Parathyroid adenoma (tissue), 2 donors: ENCODE data around the gene TRIM63.

Experiments
- H2AFZ ChIP-seq: fragments of 300-600 bp; sonication (generic); one replicate; pipeline ENCODE4 v1.7.0; 2017; ENCODE audit warnings: antibody characterized with exemption, mild to moderate bottlenecking
- H3K27ac ChIP-seq: fragments of 300-600 bp; sonication (generic); one replicate; pipeline ENCODE4 v1.7.0; 2017
- H3K27me3 ChIP-seq: fragments of 300-600 bp; sonication (generic); one replicate; pipeline ENCODE4 v1.7.0; 2017; ENCODE audit warnings: low read length; ENCODE audit not compliant: control insufficient read depth, insufficient read depth
- H3K36me3 ChIP-seq: fragments of 300-600 bp; sonication (generic); one replicate; pipeline ENCODE4 v1.7.0; 2017; ENCODE audit warnings: low read length; ENCODE audit not compliant: control insufficient read depth, insufficient read depth
- H3K4me1 ChIP-seq: fragments of 300-600 bp; sonication (generic); one replicate; pipeline ENCODE4 v1.7.0; 2017; ENCODE audit warnings: control low read depth
- H3K4me2 ChIP-seq: fragments of 300-600 bp; sonication (generic); one replicate; pipeline ENCODE4 v1.7.0; 2017; ENCODE audit warnings: low read length
- H3K4me3 ChIP-seq: fragments of 300-600 bp; sonication (generic); one replicate; pipeline ENCODE4 v1.7.0; 2017; ENCODE audit warnings: low read depth, low read length
- H3K79me2 ChIP-seq: fragments of 300-600 bp; sonication (generic); one replicate; pipeline ENCODE4 v1.7.0; 2017; ENCODE audit warnings: control low read depth
- H3K9ac ChIP-seq: fragments of 300-600 bp; sonication (generic); one replicate; pipeline ENCODE4 v1.7.0; 2017; ENCODE audit warnings: mild to moderate bottlenecking
- H3K9me3 ChIP-seq: fragments of 300-600 bp; sonication (generic); one replicate; pipeline ENCODE4 v1.7.0; 2017; ENCODE audit warnings: low read length; ENCODE audit not compliant: control insufficient read depth
- CTCF ChIP-seq: fragments of 300-600 bp; sonication (generic); IDR thresholded peaks from one replicate; pipeline ENCODE4 v1.7.0; 2017; ENCODE audit warnings: antibody characterized with exemption, mild to moderate bottlenecking
- donor health status: primary hyperparathyroidism.

TRIM63 gene

DNA sequence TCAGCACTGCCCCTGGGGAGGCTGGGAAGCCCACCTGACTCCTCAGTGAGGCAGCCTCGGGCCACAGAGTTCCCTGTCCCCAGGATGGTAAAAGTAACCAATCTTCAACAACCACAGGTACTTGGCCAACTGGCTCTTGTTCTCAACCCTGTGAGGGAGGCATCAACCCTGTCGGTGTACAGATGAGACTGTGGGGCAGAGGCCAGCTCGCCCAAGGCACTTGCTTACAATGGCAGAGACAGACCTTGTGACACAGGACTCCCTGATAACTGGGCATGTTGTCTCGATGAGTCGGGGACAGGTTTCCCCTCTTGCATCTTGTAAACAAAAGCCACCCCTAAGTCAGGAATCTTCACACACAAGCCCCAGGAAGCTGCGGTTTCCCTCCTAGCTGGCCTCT, 29.5 kb downstream of the TRIM63 start:
- no peak overlapping the region for H2AFZ ChIP-seq
- no peak for TF ChIP-seq CTCF
- H3K27me3 ChIP-seq, result no peaks in the 10 kb centered on the region
- no peaks in the 10 kb centered on the region for H3K9me3 ChIP-seq
- H3K27ac ChIP-seq, result no peak overlapping the region
- no peak overlapping the region for H3K9ac ChIP-seq
- H3K79me2 ChIP-seq, result no peaks in the 10 kb centered on the region
- peaks cover 4% of the 10 kb centered on the region for H3K4me1 ChIP-seq
- H3K4me3 ChIP-seq, result no peak overlapping the region
- no peak overlapping the region for H3K4me2 ChIP-seq
- H3K36me3 ChIP-seq, result no peaks in the 10 kb centered on the region

DNA sequence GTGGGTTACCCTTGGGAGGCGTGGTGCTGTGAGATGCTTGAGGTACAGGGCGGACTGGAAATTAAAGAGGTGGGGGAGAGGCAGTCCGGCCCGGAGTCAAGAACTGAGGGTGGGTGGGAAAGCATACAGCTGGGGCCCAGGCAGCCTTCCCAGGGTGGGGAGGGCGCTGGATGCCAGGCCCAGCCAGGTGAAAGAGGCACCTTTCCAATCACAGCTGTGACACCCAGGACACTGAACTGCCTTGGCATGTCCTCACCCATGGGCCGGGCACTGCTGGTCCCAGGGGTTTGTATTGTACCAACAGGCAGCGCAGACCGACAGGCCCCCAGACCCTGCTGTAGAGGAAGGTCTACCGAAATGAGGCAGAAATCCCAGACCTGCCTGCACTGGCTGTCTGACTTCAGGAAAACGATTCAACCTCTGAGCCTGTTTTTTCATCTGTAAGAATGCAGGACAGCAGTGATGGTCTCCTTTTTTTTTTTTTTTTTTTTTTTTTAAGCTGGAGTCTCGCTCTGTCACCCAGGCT, 30.6 kb downstream of the TRIM63 start:
- Histone ChIP-seq H3K27ac (no peak overlapping the region), H3K4me2 (no peak overlapping the region), H2AFZ (no peak overlapping the region), H3K79me2 (no peaks in the 10 kb centered on the region), H3K4me1 (peaks cover 4% of the 10 kb centered on the region), H3K36me3 (no peaks in the 10 kb centered on the region), H3K4me3 (no peak overlapping the region), H3K9ac (no peak overlapping the region), H3K9me3 (no peaks in the 10 kb centered on the region), H3K27me3 (no peaks in the 10 kb centered on the region)
- TF ChIP-seq CTCF, result no peak

DNA sequence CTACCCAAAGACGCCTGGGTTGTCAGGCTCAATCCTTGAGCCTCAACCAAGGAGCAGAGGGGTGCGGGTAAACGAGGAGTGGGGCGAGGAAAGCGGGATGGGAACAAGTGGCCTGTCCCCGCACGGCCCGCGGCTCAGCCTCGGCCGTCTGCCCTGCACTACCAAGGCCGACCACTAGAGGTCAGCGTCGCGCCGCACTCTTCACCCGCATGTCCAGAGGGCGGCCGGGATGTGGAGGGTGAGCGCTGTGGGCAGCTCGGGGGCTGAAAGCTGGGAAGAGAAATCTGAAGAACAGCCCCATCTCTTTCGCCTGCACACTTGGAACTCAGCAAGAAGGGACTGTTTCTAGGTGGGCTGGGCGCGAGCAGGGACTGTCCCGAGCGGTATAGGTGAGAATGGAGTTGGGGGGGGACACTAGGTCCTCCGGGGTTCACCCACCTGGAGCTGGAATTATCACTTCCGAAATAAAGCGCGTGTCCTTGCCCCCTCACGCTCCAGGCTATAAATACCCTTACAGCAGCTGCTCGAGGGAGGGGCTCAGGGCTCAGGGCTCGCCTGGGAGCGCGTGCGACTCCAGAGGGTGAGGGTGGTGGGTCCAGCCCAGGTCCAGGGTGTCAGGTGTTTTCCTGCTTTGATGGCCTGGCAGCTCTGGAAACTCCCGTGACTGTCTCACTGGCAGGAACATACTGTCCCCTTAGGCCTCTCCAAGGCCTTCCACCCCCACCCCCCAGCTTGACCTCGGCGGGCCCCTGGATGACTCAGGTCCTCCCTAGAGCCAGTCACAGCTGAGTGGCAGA, 31.3 kb downstream of the TRIM63 start:
- H3K4me2 ChIP-seq, result peak overlapping the region; percentile 100
- H3K9ac ChIP-seq, result no peak overlapping the region
- no peaks in the 10 kb centered on the region for H3K79me2 ChIP-seq
- H2AFZ ChIP-seq, result peak overlapping the region; percentile 99
- no peaks in the 10 kb centered on the region for H3K27me3 ChIP-seq
- H3K9me3 ChIP-seq, result no peaks in the 10 kb centered on the region
- no peaks in the 10 kb centered on the region for H3K36me3 ChIP-seq
- H3K4me1 ChIP-seq, result peaks cover 4% of the 10 kb centered on the region
- H3K4me3 ChIP-seq, result peak overlapping the region; percentile 91
- peak; percentile 95 for TF ChIP-seq CTCF
- H3K27ac ChIP-seq, result peak overlapping the region; percentile 80

DNA sequence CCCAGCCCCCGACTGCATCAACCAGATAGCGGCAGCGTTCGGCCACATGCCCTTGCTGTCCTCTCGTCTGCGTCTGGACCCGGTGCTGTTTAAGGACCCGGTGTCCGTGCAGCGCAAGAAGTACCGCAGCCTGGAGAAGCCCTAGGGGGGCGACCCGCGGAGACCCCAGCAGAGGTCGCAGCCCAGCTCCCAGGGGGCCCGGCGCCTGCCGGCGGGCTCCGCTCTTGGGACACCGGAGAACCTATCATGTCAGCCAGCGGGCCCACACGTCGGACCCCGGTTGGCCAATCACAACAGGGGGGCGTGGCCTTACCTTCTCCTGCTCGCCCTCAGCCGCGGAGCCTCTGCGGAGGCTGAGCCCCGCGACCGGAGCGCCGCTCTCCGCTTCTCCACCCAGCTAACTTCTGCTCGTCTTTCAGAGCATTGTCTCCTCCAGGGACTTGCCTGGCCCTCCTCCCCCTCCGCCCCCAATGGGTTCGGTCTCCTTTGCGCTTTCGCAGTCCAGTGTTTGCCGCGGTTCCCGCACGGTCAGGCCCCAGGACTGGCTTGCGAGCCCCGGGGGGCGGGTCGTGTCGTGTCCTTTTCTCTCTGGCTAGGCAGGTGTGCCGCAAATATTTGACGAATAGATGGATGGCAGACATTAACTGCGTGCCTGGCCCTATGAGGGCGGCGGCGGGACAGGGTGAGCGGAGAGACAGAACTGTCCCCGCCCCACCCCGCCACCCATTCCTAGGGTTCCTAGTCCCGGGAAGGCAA, 32.0 kb downstream of the TRIM63 start:
- Histone ChIP-seq H2AFZ (peak overlapping the region; percentile 99), H3K27ac (peak overlapping the region; percentile 80), H3K4me2 (peak overlapping the region; percentile 100), H3K4me1 (peaks cover 4% of the 10 kb centered on the region), H3K79me2 (no peaks in the 10 kb centered on the region), H3K9me3 (no peaks in the 10 kb centered on the region), H3K27me3 (no peaks in the 10 kb centered on the region), H3K36me3 (no peaks in the 10 kb centered on the region), H3K4me3 (peak overlapping the region; percentile 91), H3K9ac (no peak overlapping the region)
- no peak for TF ChIP-seq CTCF
